ENCODE measurements around the gene WHAMM. TPM values are rescaled to one million over a fixed set of nuclear protein-coding genes. Genes with fewer than 3 reads are reported as not detected.
"Not testable (repeated sequence)": the region's sequence is repeated elsewhere in the genome, so short reads cannot be mapped to it uniquely, and the experiment has no call there.

WHAMM gene
- total and polyA plus RNA-seq, 4 experiments from 2014 or later: 2.2 to 33.5 (median 19.4) TPM

DNA sequence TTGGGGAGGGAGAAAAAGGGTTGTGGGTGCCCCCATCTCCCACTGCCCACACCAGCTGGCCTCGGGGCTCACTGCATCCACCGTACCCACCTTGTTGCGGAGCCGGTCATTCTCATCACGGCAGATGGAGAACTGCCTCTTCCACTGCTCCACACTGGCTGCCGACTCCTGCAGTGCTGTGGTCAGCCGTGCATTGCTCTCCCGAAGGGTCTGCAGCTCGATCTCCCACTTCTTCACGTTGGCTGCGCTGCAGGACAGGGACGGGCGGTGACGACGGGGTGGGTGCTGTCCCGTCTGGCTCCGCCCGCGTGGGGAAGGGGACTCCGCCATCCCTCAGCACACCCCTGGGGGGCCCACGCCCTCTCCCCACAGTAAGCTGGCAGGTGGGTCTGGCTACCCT, 45.1 kb downstream of the WHAMM start:
- Histone ChIP-seq H3K4me1 (ENCODE audit: insufficient read depth, low read length) (no peaks in the 10 kb centered on the region), H3K36me3 (ENCODE audit: insufficient read depth, low read length) (no peaks in the 10 kb centered on the region), H3K4me3 (ENCODE audit: low read length in 2 of 2) (no peak overlapping the region), H3K27ac (ENCODE audit: low read depth, low read length) (no peak overlapping the region), H3K9me3 (ENCODE audit: control insufficient read depth in 1 of 2, low read length in 2 of 2) (no peaks in the 10 kb centered on the region), H3K27me3 (ENCODE audit: insufficient read depth, low read length) (no peaks in the 10 kb centered on the region)
- H3K27me3 Mint-ChIP-seq: no peaks in the 10 kb centered on the region
- H3K4me1 Mint-ChIP-seq: peaks cover 0 to 10% (median 4%) of the 10 kb centered on the region in 4 donors
- ChIA-PET CTCF (ENCODE audit: partially characterized antibody) (no interaction called here), POLR2A (ENCODE audit: partially characterized antibody) (no interaction called here)
- H3K36me3 Mint-ChIP-seq: no peaks in the 10 kb centered on the region
- H3K4me3 Mint-ChIP-seq: no peak overlapping the region
- H3K9me3 Mint-ChIP-seq: no peaks in the 10 kb centered on the region
- intact Hi-C loops (cut with micrococcal nuclease): no loop called here
- no peak overlapping the region for H3K27ac Mint-ChIP-seq
- no peak for DNase-seq

DNA sequence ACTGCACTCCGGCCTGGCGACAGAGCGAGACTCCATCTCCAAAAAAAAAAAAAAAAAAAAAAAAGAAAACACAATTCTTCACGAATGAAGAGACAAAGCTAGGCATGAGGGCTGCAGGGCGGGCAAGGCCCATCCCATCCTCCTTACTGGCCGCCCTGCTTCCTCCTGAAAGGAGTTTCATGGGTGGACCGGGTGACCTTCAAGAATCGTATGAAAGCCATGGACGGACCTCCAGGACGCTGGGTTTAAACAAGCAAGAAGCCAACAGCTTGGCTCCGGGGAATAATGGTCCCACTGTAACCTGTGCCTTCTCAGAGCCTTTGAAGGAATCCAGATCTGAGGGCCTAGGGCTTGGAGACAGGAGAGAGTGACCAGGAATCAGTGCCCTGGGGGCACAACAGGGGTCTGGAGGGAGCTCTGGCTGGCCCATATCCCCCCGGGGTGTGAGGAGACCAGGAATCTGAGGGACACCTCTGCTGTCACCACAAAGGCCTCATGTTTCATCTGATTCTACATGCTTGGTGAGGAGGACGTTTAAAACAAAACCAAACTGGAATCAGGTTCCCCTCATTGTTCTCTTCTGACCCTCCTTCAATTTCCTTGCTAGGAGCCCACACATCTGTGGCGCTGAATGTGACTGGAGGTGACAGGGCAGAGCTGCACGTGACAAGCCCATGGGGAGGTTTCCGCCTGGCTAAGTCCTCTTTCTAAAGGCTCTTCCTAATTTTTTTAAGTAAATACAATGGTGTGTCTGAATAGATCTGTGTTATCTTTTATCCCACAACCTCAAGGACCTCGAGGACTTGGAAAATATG, 46.1 kb downstream of the WHAMM start:
- Mint-ChIP-seq H3K4me3 (peak overlapping the region in 1 of 8 donors; percentile 16), H3K4me1 (peaks cover 0 to 7% (median 3%) of the 10 kb centered on the region in 4 donors), H3K27me3 (no peaks in the 10 kb centered on the region), H3K9me3 (no peaks in the 10 kb centered on the region), H3K36me3 (no peaks in the 10 kb centered on the region), H3K27ac (peak overlapping the region in 2 of 7 donors; percentile 22 to 31)
- ChIA-PET CTCF (ENCODE audit: partially characterized antibody) (no interaction called here), POLR2A (ENCODE audit: partially characterized antibody) (no interaction called here)
- Histone ChIP-seq H3K36me3 (ENCODE audit: insufficient read depth, low read length) (no peaks in the 10 kb centered on the region), H3K4me3 (ENCODE audit: low read length in 2 of 2) (no peak overlapping the region), H3K9me3 (ENCODE audit: control insufficient read depth in 1 of 2, low read length in 2 of 2) (no peaks in the 10 kb centered on the region), H3K27ac (ENCODE audit: low read depth, low read length) (no peak overlapping the region), H3K4me1 (ENCODE audit: insufficient read depth, low read length) (no peaks in the 10 kb centered on the region), H3K27me3 (ENCODE audit: insufficient read depth, low read length) (no peaks in the 10 kb centered on the region)
- intact Hi-C loops (cut with micrococcal nuclease): no loop called here
- DNase-seq: no peak

DNA sequence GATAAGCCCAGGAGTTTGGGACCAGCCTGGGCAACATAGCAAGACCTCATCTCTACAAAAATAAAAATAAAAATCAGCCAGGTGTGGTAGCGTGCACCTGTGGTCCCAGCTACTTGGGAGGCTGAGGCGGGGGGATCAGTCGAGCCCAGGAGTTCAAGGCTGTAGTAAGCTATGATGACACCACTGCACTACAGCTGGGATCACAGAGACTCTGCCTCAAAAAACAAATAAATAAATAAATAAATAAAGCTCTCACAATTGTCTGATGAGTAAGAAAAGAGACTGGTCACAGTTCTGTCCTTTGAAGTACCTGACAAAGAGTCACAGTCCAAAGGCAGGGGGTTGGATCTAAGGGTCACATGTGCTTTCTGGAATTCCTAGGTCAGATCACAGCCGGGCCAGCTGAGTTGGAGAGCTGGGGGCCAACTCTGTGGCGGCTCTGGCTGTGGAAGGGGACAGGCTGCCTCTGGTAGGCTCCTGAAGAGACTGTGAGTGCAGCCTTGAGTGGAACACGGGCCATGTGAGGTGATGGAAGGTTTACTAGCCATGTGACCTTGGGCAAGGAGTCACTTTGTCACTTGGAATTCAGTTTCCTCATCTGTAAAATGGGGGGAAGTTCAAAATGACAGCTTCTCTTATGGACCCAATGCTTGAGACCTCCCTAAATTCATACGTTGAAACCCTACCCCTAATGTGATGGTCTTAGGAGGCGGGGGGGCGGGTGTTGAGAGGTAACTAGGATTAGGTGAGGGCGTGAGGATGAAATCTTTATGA, 47.2 kb downstream of the WHAMM start:
- ChIA-PET POLR2A (ENCODE audit: partially characterized antibody) (no interaction called here), CTCF (ENCODE audit: partially characterized antibody) (no interaction called here)
- no peak for DNase-seq
- Mint-ChIP-seq H3K27ac (no peak overlapping the region), H3K36me3 (no peaks in the 10 kb centered on the region), H3K4me3 (no peak overlapping the region), H3K27me3 (no peaks in the 10 kb centered on the region), H3K4me1 (peaks cover 0 to 7% (median 3%) of the 10 kb centered on the region in 4 donors), H3K9me3 (no peaks in the 10 kb centered on the region)
- no peaks in the 10 kb centered on the region for H3K36me3 ChIP-seq (ENCODE audit: insufficient read depth, low read length)
- H3K27me3 ChIP-seq (ENCODE audit: insufficient read depth, low read length): no peaks in the 10 kb centered on the region
- no peaks in the 10 kb centered on the region for H3K4me1 ChIP-seq (ENCODE audit: insufficient read depth, low read length)
- no peaks in the 10 kb centered on the region for H3K9me3 ChIP-seq (ENCODE audit: control insufficient read depth in 1 of 2, low read length in 2 of 2)
- H3K4me3 ChIP-seq (ENCODE audit: low read length in 2 of 2): no peak overlapping the region
- H3K27ac ChIP-seq (ENCODE audit: low read depth, low read length): no peak overlapping the region
- intact Hi-C loops (cut with micrococcal nuclease): no loop called here

DNA sequence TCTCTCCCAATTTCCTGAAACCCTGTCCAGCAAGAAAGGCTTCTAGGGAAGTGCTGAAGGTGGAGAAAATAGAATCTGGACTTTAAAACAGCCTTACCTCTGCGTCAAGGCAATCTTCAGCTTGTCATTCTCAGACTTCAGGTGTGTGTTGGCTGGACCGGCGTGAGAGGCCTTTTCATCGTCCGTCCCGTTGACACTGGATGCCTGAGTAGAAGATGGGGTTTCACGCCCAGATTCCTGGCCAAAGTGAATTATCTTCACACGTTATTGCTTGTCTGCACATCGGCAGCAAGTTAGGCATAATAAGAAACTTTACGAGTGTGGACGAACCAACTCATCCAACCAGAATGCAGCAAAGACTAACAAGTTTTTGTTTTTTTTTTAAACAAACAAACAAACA, 49.5 kb downstream of the WHAMM start:
- Histone ChIP-seq H3K4me3 (ENCODE audit: low read length in 2 of 2) (no peak overlapping the region), H3K36me3 (ENCODE audit: insufficient read depth, low read length) (no peaks in the 10 kb centered on the region), H3K27ac (ENCODE audit: low read depth, low read length) (no peak overlapping the region), H3K4me1 (ENCODE audit: insufficient read depth, low read length) (no peaks in the 10 kb centered on the region), H3K9me3 (ENCODE audit: control insufficient read depth in 1 of 2, low read length in 2 of 2) (no peaks in the 10 kb centered on the region), H3K27me3 (ENCODE audit: insufficient read depth, low read length) (no peaks in the 10 kb centered on the region)
- no peaks in the 10 kb centered on the region for H3K27me3 Mint-ChIP-seq
- ChIA-PET CTCF (ENCODE audit: partially characterized antibody) (no interaction called here), POLR2A (ENCODE audit: partially characterized antibody) (no interaction called here)
- H3K27ac Mint-ChIP-seq: no peak overlapping the region
- H3K4me1 Mint-ChIP-seq: peaks cover 0 to 6% (median 0%) of the 10 kb centered on the region in 4 donors
- no peaks in the 10 kb centered on the region for H3K9me3 Mint-ChIP-seq
- H3K4me3 Mint-ChIP-seq: no peak overlapping the region
- no peak for DNase-seq
- intact Hi-C loops (cut with micrococcal nuclease): no loop called here
- no peaks in the 10 kb centered on the region for H3K36me3 Mint-ChIP-seq

DNA sequence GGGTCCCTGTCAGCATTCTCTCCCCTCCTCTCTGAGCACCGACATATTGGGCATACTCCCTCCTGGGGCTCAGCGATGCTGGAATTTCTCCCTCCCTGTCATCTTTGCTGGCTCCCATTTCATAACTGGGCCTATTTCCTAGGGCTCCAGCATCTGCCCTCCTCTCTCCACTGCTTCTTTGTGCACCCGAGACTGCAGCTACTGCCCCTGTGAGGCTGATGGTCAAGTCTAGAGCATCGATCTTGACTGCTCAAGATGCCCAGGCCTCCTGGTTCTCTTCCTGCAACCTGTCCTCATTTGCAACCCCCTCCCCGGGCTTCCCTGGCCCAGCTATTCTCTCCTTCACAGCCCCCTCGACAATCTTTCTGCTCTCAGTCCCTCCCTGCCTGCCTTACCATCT, 53.5 kb downstream of the WHAMM start:
- no peaks in the 10 kb centered on the region for H3K36me3 Mint-ChIP-seq
- ChIA-PET CTCF (ENCODE audit: partially characterized antibody) (no interaction called here), POLR2A (ENCODE audit: partially characterized antibody) (no interaction called here)
- no peaks in the 10 kb centered on the region for H3K27me3 Mint-ChIP-seq
- intact Hi-C loops (cut with micrococcal nuclease): no loop called here
- Histone ChIP-seq H3K36me3 (ENCODE audit: insufficient read depth, low read length) (no peaks in the 10 kb centered on the region), H3K9me3 (ENCODE audit: control insufficient read depth in 1 of 2, low read length in 2 of 2) (no peaks in the 10 kb centered on the region), H3K27me3 (ENCODE audit: insufficient read depth, low read length) (no peaks in the 10 kb centered on the region), H3K27ac (ENCODE audit: low read depth, low read length) (no peak overlapping the region), H3K4me1 (ENCODE audit: insufficient read depth, low read length) (no peaks in the 10 kb centered on the region), H3K4me3 (ENCODE audit: low read length in 2 of 2) (no peak overlapping the region)
- H3K9me3 Mint-ChIP-seq: no peaks in the 10 kb centered on the region
- H3K27ac Mint-ChIP-seq: no peak overlapping the region
- H3K4me3 Mint-ChIP-seq: no peak overlapping the region
- no peak for DNase-seq
- no peaks in the 10 kb centered on the region for H3K4me1 Mint-ChIP-seq

DNA sequence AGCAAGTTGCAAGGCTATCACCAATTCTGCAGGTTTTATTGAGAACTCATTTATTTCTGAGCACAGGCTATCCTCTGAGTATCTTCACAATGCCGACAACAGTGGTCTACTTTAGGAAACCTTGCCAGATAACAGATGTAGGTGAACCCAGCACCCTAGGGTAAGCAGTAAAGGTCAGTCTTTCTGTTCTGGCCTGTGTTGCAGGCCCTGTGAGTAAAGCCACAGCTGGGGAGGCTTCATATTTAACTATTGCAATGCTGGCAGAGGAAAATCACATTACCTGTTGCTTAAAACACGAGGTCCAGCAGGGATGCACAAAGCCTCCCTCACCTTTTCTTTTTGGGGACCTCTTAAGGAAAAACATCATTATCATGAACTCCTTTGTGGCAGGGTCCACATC, 55.5 kb downstream of the WHAMM start:
- ChIA-PET POLR2A (ENCODE audit: partially characterized antibody) (no interaction called here), CTCF (ENCODE audit: partially characterized antibody) (no interaction called here)
- no peaks in the 10 kb centered on the region for H3K4me1 ChIP-seq (ENCODE audit: insufficient read depth, low read length)
- intact Hi-C loops (cut with micrococcal nuclease): no loop called here
- no peak overlapping the region for H3K4me3 ChIP-seq (ENCODE audit: low read length in 2 of 2)
- Mint-ChIP-seq H3K27ac (no peak overlapping the region), H3K4me3 (no peak overlapping the region), H3K27me3 (no peaks in the 10 kb centered on the region), H3K9me3 (no peaks in the 10 kb centered on the region), H3K4me1 (no peaks in the 10 kb centered on the region), H3K36me3 (no peaks in the 10 kb centered on the region)
- H3K36me3 ChIP-seq (ENCODE audit: insufficient read depth, low read length): no peaks in the 10 kb centered on the region
- no peaks in the 10 kb centered on the region for H3K9me3 ChIP-seq (ENCODE audit: control insufficient read depth in 1 of 2, low read length in 2 of 2)
- no peaks in the 10 kb centered on the region for H3K27me3 ChIP-seq (ENCODE audit: insufficient read depth, low read length)
- DNase-seq: no peak
- H3K27ac ChIP-seq (ENCODE audit: low read depth, low read length): no peak overlapping the region

DNA sequence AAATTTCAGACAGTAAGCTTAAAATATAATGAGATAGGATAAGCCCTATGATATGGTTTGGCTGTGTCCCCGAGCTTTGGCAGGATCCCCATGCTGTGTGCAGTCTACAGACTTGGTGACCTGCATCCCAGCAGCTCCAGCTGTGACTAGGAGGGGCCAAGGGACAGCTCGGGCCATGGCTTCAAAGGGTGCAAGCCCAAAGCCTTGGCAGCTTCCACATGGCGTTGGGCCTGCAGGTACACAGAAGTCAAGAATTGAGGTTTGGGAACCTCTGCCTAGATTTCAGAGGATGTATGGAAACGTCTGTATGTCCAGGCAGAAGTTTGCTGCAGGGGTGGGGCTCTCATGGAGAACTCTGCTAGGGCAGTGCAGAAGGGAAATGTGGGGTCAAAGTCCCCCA, 56.2 kb downstream of the WHAMM start:
- H3K9me3 Mint-ChIP-seq; H3K9me3 ChIP-seq (ENCODE audit: control insufficient read depth in 1 of 2, low read length in 2 of 2); H3K36me3 ChIP-seq (ENCODE audit: insufficient read depth, low read length); H3K36me3 Mint-ChIP-seq; H3K27ac ChIP-seq (ENCODE audit: low read depth, low read length); H3K27ac Mint-ChIP-seq; DNase-seq; H3K4me3 Mint-ChIP-seq; H3K4me1 ChIP-seq (ENCODE audit: insufficient read depth, low read length); H3K27me3 Mint-ChIP-seq; CTCF ChIA-PET (ENCODE audit: partially characterized antibody); intact Hi-C loops (cut with micrococcal nuclease); H3K4me1 Mint-ChIP-seq; H3K27me3 ChIP-seq (ENCODE audit: insufficient read depth, low read length); POLR2A ChIA-PET (ENCODE audit: partially characterized antibody); H3K4me3 ChIP-seq (ENCODE audit: low read length in 2 of 2): not testable (repeated sequence)
